ENCODE data around the gene GALT.

Gene GALT

GRCh38 chr9:34651876-34652601 is 5.6 kb downstream of the GALT start, which contains the start of gene IL11RA:
Gene IL11RA (plus strand): TSS chr9:34652185. CDS start chr9:34655218, 3,033 bp downstream.
- no peak for DNase-seq (ENCODE audit: low read depth)

- no peak for DNase-seq (ENCODE audit: low read depth)
Measured at GRCh38 chr9:34652602-34653000, 6.1 kb downstream of the GALT start.

GRCh38 chr9:34653151-34654072 is 6.9 kb downstream of the GALT start:
- no peak for DNase-seq (ENCODE audit: low read depth)

GRCh38 chr9:34654323-34655051 is 8.0 kb downstream of the GALT start:
- no peak for DNase-seq (ENCODE audit: low read depth)

- DNase-seq (ENCODE audit: low read depth), result no peak
Measured at GRCh38 chr9:34655394-34655793, 8.9 kb downstream of the GALT start.

- no peak for DNase-seq (ENCODE audit: low read depth)
Measured at GRCh38 chr9:34656992-34657391, 10.5 kb downstream of the GALT start.

- DNase-seq (ENCODE audit: low read depth), result no peak
Measured at GRCh38 chr9:34658461-34658860, 12.0 kb downstream of the GALT start.

- DNase-seq (ENCODE audit: low read depth), result no peak
Measured at GRCh38 chr9:34659592-34660253, 13.2 kb downstream of the GALT start.

GRCh38 chr9:34662526-34663302 is 16.2 kb downstream of the GALT start, which contains the start of gene CCL27:
Gene CCL27 (minus strand): TSS chr9:34662657. CDS start chr9:34662633, 24 bp downstream.
- DNase-seq (ENCODE audit: low read depth), result no peak

GRCh38 chr9:34663303-34663605 is 16.8 kb downstream of the GALT start:
- no peak for DNase-seq (ENCODE audit: low read depth)

GRCh38 chr9:34664281-34665066 is 18.0 kb downstream of the GALT start:
- no peak for DNase-seq (ENCODE audit: low read depth)

- no peak for DNase-seq (ENCODE audit: low read depth)
Measured at GRCh38 chr9:34665067-34665380, 18.5 kb downstream of the GALT start.

GRCh38 chr9:34665381-34666250 is 19.1 kb downstream of the GALT start:
- DNase-seq (ENCODE audit: low read depth), result peak; percentile 78

GRCh38 chr9:34669809-34670562 is 23.5 kb downstream of the GALT start:
- no peak for DNase-seq (ENCODE audit: low read depth)

GRCh38 chr9:34671307-34671706 is 24.8 kb downstream of the GALT start:
- no peak for DNase-seq (ENCODE audit: low read depth)

GRCh38 chr9:34674440-34674839 is 28.0 kb downstream of the GALT start:
- DNase-seq (ENCODE audit: low read depth), result no peak

- no peak for DNase-seq (ENCODE audit: low read depth)
Measured at GRCh38 chr9:34675048-34675714, 28.7 kb downstream of the GALT start.

GRCh38 chr9:34675869-34676268 is 29.4 kb downstream of the GALT start:
- no peak for DNase-seq (ENCODE audit: low read depth)

All from non-pigmented ciliary epithelial cell (primary cell).